Right cardiac atrium (tissue), 5 donors: ENCODE measurements around the gene DGCR6L. TPM values are rescaled to one million over a fixed set of nuclear protein-coding genes. Genes with fewer than 3 reads are reported as not detected.

Experiments
- ATAC-seq, 2 donors: fragments of 200-7000 bp; cut with Tn5 transposase; one replicate each; pipeline versions ENCODE4 v1.8.0 to v1.9.1; 2020; ENCODE audit warnings: moderate library complexity in 2 of 2, mild to moderate bottlenecking in 1 of 2
- DNase-seq, 3 donors: peaks; one replicate each; pipeline ENCODE4 v3.0.0-alpha.2; 2020
- H3K27ac ChIP-seq: one replicate; pipeline ENCODE4 v1.5.1; 2013; ENCODE audit warnings: mild to moderate bottlenecking, low read length, control low read depth, moderate library complexity
- H3K27me3 ChIP-seq: one replicate; pipeline ENCODE4 v1.6.1; 2013; ENCODE audit not compliant: control insufficient read depth, insufficient read depth
- H3K4me1 ChIP-seq: one replicate; pipeline ENCODE4 v1.6.1; 2013; ENCODE audit warnings: low read length; ENCODE audit not compliant: control insufficient read depth, insufficient read depth
- H3K4me3 ChIP-seq: one replicate; pipeline ENCODE4 v1.5.1; 2013; ENCODE audit warnings: low read length, control low read depth
- H3K9me3 ChIP-seq: one replicate; pipeline ENCODE4 v1.6.1; 2013; ENCODE audit warnings: low read length; ENCODE audit not compliant: control insufficient read depth
- WGBS: extraction: QIAGEN DNeasy Blood & Tissue Kit; methylation state at CpG from one replicate; pipeline ENCODE4 v1.1.7; 2013; 5-methylcytosine and 5-hydroxymethylcytosine counted together
- intact Hi-C, 4 donors: fragments of 100-400 bp; cut with DNase I; formaldehyde crosslinking; loops; one replicate each; pipeline versions ENCODE4 v1.11.0 to v1.14.0; 2022 to 2023
- polyA plus RNA-seq: library from polyadenylated mRNA; stranded (reverse); fragments of 200-250 nt; gene quantifications from one replicate; pipeline ENCODE4 v1.2.3, GENCODE V29; 2013
- total RNA-seq, 4 donors: library from RNA; stranded (reverse); fragmentation: NEBNext Ultra II Directional; extraction: Animal tissue kit (Norgen Biotek cat#: 25700); gene quantifications; one replicate each; pipeline ENCODE4 v1.2.1, GENCODE V29; 2021
- donor health status: healthy with polysubstance abuse.
- donor health status: DM: no; HTN: yes; CAD: no.
- donor health status: DM: no; HTN: no; CAD: no.
- donor health status: DM: no; HTN: yes; CAD: no; lungs with severe emphysema.
- donor health status: DM: yes; HTN: yes; CAD: no.

The DGCR6L gene
- total and polyA plus RNA-seq, 5 donors: 40.0 to 88.9 (median 56.6) TPM

DNA sequence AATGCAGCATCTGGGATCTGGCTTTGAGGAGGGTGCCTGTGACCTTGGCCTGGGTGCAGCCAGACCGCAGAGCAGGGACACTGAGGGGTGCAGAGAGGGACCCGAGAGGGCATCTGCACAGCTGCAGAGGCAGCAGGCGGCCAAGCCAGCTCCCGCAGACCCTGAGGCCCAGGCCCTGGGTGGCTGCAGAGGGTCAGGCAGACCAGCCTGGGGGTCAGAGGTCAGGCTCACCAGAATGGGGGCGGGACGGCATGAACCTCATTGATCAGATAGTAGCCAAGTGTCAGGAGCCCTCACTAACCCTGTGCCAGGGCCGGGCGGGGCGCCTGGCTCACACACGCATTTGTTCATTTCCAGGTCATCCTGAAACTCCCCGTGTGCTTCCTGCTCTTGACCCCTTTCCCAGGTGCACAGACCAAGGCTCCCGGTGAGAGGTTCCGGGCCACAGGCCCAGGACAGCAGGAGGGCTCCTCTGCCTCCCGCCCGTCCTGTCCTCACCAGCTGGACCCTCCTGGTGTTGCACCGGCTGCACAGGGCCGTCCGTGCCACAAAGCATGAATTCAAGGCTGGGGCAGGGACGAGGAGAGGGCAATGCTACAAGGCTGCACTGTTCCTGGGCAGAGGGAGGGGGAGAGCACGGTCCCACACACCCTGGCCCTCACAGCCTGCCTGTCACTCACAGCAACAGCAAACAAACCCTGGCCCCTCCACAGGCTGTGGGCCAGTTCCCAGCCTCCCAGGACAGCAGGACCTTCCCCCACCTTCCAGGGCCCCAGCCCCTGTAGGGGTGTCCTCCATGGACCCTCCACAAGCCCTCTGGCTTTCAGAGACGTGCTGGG, 55.0 kb downstream of the DGCR6L start:
- DNase-seq: no peak
- H3K9me3 ChIP-seq: no peaks in the 10 kb centered on the region
- 76% methylated on average over 21 of the region's 21 CpGs for WGBS
- intact Hi-C loops: loop anchor here in 1 of 4 donors (5.0 kb wide), 1 partner anchor 108 kb away; no protein-coding TSS in a partner anchor
- H3K27ac ChIP-seq: no peak overlapping the region
- no peaks in the 10 kb centered on the region for H3K4me1 ChIP-seq
- ATAC-seq: no peak
- no peaks in the 10 kb centered on the region for H3K27me3 ChIP-seq
- H3K4me3 ChIP-seq: no peak overlapping the region

Other genes with a start within 250 kb of the DGCR6L start
- gene DGCR8, start 239.8 kb downstream of the DGCR6L start, total RNA-seq: 10 to 100 TPM; 15.5 to 18.6 (median 17.0) TPM
- gene DGCR8, start 239.8 kb downstream of the DGCR6L start, polyA plus RNA-seq: 11.2 TPM
- gene RANBP1, start 204.0 kb downstream of the DGCR6L start, total RNA-seq: 10 to 100 TPM; 32.5 to 46.8 (median 39.5) TPM
- gene RANBP1, start 204.0 kb downstream of the DGCR6L start, polyA plus RNA-seq: 33.3 TPM
- gene TRMT2A, start 202.8 kb downstream of the DGCR6L start, total RNA-seq: 10 to 100 TPM; 23.1 to 32.0 (median 29.7) TPM
- 23.1 TPM for gene TRMT2A, start 202.8 kb downstream of the DGCR6L start, polyA plus RNA-seq
- 10 to 100 TPM; 49.1 to 64.7 (median 55.7) TPM for gene ZDHHC8, start 188.3 kb downstream of the DGCR6L start, total RNA-seq
- gene ZDHHC8, start 188.3 kb downstream of the DGCR6L start, polyA plus RNA-seq: 34.2 TPM
- under 1 TPM; 0.22 to 0.83 (median 0.39) TPM for gene CCDC188, start 169.0 kb downstream of the DGCR6L start, total RNA-seq
- 0.54 TPM for gene CCDC188, start 169.0 kb downstream of the DGCR6L start, polyA plus RNA-seq
- gene RTN4R, start 51.7 kb downstream of the DGCR6L start, total RNA-seq: 1 to 10 TPM in 3 of 4 donors, under 1 TPM in 1; 0.56 to 1.9 (median 1.2) TPM
- gene RTN4R, start 51.7 kb downstream of the DGCR6L start, polyA plus RNA-seq: 1.1 TPM
- gene ZNF74, start 74.1 kb upstream of the DGCR6L start, total RNA-seq: 1 to 10 TPM; 5.4 to 6.5 (median 6.1) TPM
- 3.5 TPM for gene ZNF74, start 74.1 kb upstream of the DGCR6L start, polyA plus RNA-seq
- 1 to 10 TPM; 4.6 to 7.1 (median 4.9) TPM for gene SCARF2, start 117.8 kb upstream of the DGCR6L start, total RNA-seq
- 2.9 TPM for gene SCARF2, start 117.8 kb upstream of the DGCR6L start, polyA plus RNA-seq
- 10 to 100 TPM; 17.9 to 25.8 (median 20.6) TPM for gene KLHL22, start 175.7 kb upstream of the DGCR6L start, total RNA-seq
- 19.1 TPM for gene KLHL22, start 175.7 kb upstream of the DGCR6L start, polyA plus RNA-seq
- gene MED15, start 187.6 kb upstream of the DGCR6L start, total RNA-seq: 10 to 100 TPM; 47.3 to 53.4 (median 50.1) TPM
- gene MED15, start 187.6 kb upstream of the DGCR6L start, polyA plus RNA-seq: 30.9 TPM